ENCODE data around the gene OR7G3. TPM values are rescaled to one million over a fixed set of nuclear protein-coding genes. Genes with fewer than 3 reads are reported as not detected.
A peak's percentile ranks its signal among the peaks of the same experiment; 100 is the strongest.

Gene OR7G3
- total RNA-seq, 2 experiments from 2014 or later = not detected

GRCh38 chr19:9146882-9147281 lies 20.1 kb upstream of the OR7G3 start:
- ChIA-PET CTCF (no interaction called here), POLR2A (no interaction called here)
- H3K9me3 Mint-ChIP-seq (ENCODE audit: insufficient read depth) = peaks cover 53% of the 10 kb centered on the region
- peaks cover 93% of the 10 kb centered on the region for H3K36me3 Mint-ChIP-seq (ENCODE audit: low read depth)
- peaks cover 28% of the 10 kb centered on the region for H3K4me1 Mint-ChIP-seq (ENCODE audit: low read depth)
- ATAC-seq (no peak), DNase-seq (no peak)
- H3K27me3 Mint-ChIP-seq (ENCODE audit: low read depth) = no peaks in the 10 kb centered on the region
- H3K4me3 Mint-ChIP-seq = no peak overlapping the region
- H3K27ac Mint-ChIP-seq = no peak overlapping the region

DNA sequence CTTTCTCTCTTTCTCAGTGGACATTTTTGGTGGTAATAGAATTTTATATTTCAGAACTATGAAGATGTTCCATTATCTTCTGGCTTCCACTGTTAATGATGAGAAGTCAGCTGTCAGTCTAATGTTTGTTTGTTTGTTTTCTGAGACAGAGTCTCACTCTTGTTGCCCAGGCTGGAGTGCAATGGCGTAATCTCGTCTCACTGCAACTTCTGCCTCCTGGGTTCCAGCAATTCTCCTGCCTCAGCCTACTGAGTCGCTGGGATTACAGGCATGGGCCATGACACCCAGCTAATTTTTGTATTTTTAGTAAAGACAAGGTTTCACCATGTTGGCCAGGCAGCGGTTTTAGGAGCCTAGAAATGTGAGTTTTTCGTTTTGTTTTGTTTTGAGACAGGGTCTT lies 18.2 kb upstream of the OR7G3 start:
- Mint-ChIP-seq H3K4me3 (no peak overlapping the region), H3K9me3 (ENCODE audit: insufficient read depth) (peaks cover 43% of the 10 kb centered on the region), H3K27ac (no peak overlapping the region), H3K36me3 (ENCODE audit: low read depth) (peaks cover 88% of the 10 kb centered on the region), H3K4me1 (ENCODE audit: low read depth) (peaks cover 32% of the 10 kb centered on the region), H3K27me3 (ENCODE audit: low read depth) (no peaks in the 10 kb centered on the region)
- DNase-seq = no peak
- ATAC-seq = no peak
- POLR2A ChIA-PET = no interaction called here
- CTCF ChIA-PET = no interaction called here

DNA sequence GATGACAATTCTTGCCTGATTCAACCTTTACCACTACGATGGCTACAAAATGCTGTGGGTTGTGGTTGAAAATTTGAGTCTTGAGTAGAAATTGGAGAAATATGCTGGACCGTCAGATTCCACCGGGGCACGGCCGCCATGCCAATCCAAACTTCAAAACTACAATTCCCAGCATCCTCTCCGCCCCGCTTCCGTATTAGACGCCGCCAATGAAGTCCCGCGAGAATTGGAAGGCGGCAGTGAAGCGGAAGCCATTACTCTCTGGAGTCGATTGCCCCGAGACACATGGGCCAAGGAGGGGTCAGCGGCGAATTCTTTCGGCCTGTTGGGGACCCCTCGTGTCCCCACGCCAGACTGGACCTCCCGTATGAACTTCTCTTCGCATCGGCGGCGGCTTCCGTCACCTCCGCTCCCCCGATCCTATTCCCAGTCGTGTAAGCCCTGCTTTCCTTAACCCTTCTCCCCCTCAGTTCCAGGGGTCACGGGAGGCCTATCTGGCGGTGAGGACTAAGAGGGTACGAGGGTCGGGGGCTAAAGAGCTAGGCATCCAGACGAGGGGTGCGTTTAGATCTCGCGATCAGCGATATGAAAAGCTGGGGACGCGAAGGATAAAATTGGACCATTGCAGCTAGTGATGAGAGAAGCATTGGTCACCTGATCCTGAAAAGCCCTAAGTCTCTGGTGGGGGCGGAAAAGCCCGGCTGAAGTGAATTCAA lies 13.6 kb upstream of the OR7G3 start, which contains the start of gene ZNF317:
Gene ZNF317, plus strand, starts transcription at position 239 of the 716 bp plus-strand sequence. CDS start 15,620 bp downstream, outside the sequence.
- ATAC-seq (peak; percentile 96), DNase-seq (peak; percentile 95)
- ChIA-PET POLR2A (interaction anchor here (1.1 kb wide), 1 partner anchor 684 kb away, joined by 3 read pairs; no protein-coding TSS in a partner anchor), CTCF (interaction anchor here (1.3 kb wide), 1 partner anchor 65 kb away, joined by 4 read pairs; no protein-coding TSS in a partner anchor)
- Mint-ChIP-seq H3K36me3 (ENCODE audit: low read depth) (peaks cover 44% of the 10 kb centered on the region), H3K4me3 (peak within 1 kb of the TSS; percentile 96), H3K9me3 (ENCODE audit: insufficient read depth) (peaks cover 24% of the 10 kb centered on the region), H3K27ac (peak within 1 kb of the TSS; percentile 98), H3K27me3 (ENCODE audit: low read depth) (no peaks in the 10 kb centered on the region), H3K4me1 (ENCODE audit: low read depth) (peaks cover 44% of the 10 kb centered on the region)

DNA sequence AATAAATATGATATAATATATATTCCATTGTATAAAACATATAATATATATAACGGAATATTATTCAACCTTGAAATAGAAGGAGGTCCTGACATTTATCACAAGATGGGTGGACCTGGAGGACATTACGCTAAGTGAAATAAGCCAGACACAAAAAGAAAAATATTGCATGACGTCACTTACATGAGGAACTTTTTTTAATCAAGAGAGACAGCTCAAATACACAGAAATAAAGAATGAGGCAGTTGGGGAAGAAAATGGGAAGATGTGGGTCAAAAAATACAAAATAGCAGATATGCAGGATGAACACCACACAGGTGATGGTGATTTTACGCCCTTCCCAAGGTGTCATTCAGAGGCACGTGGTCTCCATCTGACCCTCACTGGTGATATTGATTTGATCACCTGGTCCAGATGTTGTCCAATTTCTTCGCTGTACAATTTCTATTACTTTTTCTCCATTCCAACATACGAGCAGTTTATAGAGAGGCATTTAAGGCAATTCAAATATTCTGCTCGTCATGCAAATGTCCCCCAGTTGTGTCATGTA lies 12.9 kb upstream of the OR7G3 start:
- Mint-ChIP-seq H3K4me3 (peak overlapping the region; percentile 96), H3K4me1 (ENCODE audit: low read depth) (peaks cover 42% of the 10 kb centered on the region), H3K9me3 (ENCODE audit: insufficient read depth) (peaks cover 18% of the 10 kb centered on the region), H3K27me3 (ENCODE audit: low read depth) (no peaks in the 10 kb centered on the region), H3K36me3 (ENCODE audit: low read depth) (peaks cover 38% of the 10 kb centered on the region), H3K27ac (peak overlapping the region; percentile 98)
- CTCF ChIA-PET = interaction anchor here (1.3 kb wide), 1 partner anchor 66 kb away, joined by 4 read pairs; no protein-coding TSS in a partner anchor
- ATAC-seq (peak; percentile 12), DNase-seq (no peak)
- POLR2A ChIA-PET = interaction anchor here (1.1 kb wide), 1 partner anchor 684 kb away, joined by 3 read pairs; no protein-coding TSS in a partner anchor

DNA sequence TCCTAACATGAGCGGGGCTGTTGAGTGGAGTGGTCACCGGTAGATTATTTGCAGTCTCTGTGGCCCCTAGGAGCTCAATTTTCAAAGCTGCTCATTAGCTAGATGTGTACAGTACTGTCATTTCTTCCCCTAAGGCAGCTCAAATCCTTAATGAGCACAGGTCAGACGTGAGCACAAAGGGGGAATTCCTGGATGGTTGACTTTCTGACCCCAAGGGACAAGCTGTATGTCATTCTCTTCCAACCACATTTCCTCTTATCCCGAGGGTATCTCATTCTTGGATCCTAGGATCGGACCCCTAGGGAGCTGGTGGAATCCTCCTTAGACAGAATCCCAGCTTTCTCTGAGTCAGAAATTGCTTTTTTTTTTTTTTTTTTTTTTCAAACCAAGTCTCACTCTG lies 5.7 kb upstream of the OR7G3 start:
- H3K27ac Mint-ChIP-seq = no peak overlapping the region
- H3K9me3 Mint-ChIP-seq (ENCODE audit: insufficient read depth) = no peaks in the 10 kb centered on the region
- peaks cover 6% of the 10 kb centered on the region for H3K27me3 Mint-ChIP-seq (ENCODE audit: low read depth)
- DNase-seq = no peak
- no peaks in the 10 kb centered on the region for H3K36me3 Mint-ChIP-seq (ENCODE audit: low read depth)
- no peak overlapping the region for H3K4me3 Mint-ChIP-seq
- ATAC-seq = no peak
- H3K4me1 Mint-ChIP-seq (ENCODE audit: low read depth) = peaks cover 18% of the 10 kb centered on the region
- CTCF ChIA-PET = no interaction called here
- POLR2A ChIA-PET = no interaction called here

DNA sequence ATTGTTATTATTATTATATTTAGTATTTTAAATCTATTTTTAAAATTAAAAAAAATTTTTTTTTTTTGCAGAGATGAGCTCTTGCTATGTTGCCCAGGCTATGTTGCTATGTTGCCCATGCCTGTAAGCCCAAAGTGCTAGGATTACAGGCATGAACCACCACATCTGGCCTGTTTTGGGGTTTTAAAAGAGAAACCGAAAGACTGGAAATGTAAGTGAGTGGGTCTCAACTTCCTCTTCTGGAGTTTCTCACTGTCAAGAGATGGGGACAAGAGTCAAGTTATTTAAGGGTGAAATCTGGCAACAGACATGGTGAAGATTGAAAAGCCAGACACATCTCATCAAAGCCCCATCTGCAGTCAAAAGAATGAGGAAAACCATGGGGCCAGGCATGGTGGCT lies 4.2 kb upstream of the OR7G3 start:
- H3K9me3 Mint-ChIP-seq (ENCODE audit: insufficient read depth) = no peaks in the 10 kb centered on the region
- POLR2A ChIA-PET = no interaction called here
- CTCF ChIA-PET = interaction anchor here (1.0 kb wide), 1 partner anchor 74 kb away, joined by 4 read pairs; no protein-coding TSS in a partner anchor
- H3K36me3 Mint-ChIP-seq (ENCODE audit: low read depth) = no peaks in the 10 kb centered on the region
- ATAC-seq = peak; percentile 67
- H3K27ac Mint-ChIP-seq = peak overlapping the region; percentile 47
- no peak overlapping the region for H3K4me3 Mint-ChIP-seq
- DNase-seq = peak; percentile 28
- peaks cover 10% of the 10 kb centered on the region for H3K4me1 Mint-ChIP-seq (ENCODE audit: low read depth)
- peaks cover 12% of the 10 kb centered on the region for H3K27me3 Mint-ChIP-seq (ENCODE audit: low read depth)

DNA sequence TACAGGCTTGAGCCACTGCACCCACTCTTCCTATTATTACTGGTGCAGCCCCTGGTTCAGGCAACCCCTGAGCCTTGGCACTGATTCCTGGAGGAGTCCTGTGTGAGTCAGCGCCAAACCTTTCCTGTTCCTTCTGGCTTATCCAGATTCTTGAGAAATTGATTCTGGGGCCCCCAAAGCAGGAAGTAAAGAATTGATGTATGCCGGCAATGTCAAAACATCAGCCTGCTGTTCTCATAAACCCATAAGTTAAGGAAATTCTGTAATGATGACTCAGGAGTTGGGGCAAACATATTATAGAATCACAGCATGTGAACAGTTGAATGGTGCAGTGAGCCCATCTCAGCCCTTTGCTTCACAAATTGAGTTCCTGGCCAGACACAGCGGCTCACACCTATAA lies 1.4 kb upstream of the OR7G3 start:
- Mint-ChIP-seq H3K36me3 (ENCODE audit: low read depth) (no peaks in the 10 kb centered on the region), H3K27ac (no peak overlapping the region), H3K4me1 (ENCODE audit: low read depth) (peaks cover 9% of the 10 kb centered on the region), H3K4me3 (no peak overlapping the region), H3K27me3 (ENCODE audit: low read depth) (peaks cover 8% of the 10 kb centered on the region), H3K9me3 (ENCODE audit: insufficient read depth) (no peaks in the 10 kb centered on the region)
- ChIA-PET POLR2A (no interaction called here), CTCF (no interaction called here)
- no peak for ATAC-seq
- DNase-seq = no peak

DNA sequence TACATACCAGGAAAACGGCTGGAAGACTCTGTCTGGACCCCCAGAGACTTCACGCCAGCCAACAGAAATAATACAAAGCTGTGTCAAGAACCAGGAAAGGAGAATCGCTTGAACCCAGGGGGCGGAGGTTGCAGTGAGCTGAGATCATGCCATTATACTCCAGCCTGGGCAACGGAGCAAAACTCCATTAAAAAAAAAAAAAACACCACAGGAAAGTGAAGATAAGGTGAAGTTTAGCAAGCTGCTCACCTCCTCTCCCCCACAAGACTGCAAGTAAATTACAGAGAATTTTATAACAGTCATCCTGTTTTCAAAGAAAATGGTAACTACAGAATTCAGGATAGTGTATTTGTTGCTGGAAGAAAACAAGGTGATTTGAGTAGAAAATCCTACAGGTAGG lies 10.2 kb downstream of the OR7G3 start:
- H3K4me1 Mint-ChIP-seq (ENCODE audit: low read depth) = no peaks in the 10 kb centered on the region
- CTCF ChIA-PET = no interaction called here
- no peaks in the 10 kb centered on the region for H3K9me3 Mint-ChIP-seq (ENCODE audit: insufficient read depth)
- H3K36me3 Mint-ChIP-seq (ENCODE audit: low read depth) = no peaks in the 10 kb centered on the region
- POLR2A ChIA-PET = no interaction called here
- ATAC-seq = no peak
- no peak overlapping the region for H3K4me3 Mint-ChIP-seq
- H3K27me3 Mint-ChIP-seq (ENCODE audit: low read depth) = peaks cover 10% of the 10 kb centered on the region
- H3K27ac Mint-ChIP-seq = no peak overlapping the region
- no peak for DNase-seq

GRCh38 chr19:9115307-9115813 lies 11.4 kb downstream of the OR7G3 start, which contains the start of gene OR7G1:
Gene OR7G1 (minus strand): TSS chr19:9115763. CDS start chr19:9115763, 0 bp downstream.
- no peak for DNase-seq
- H3K27me3 Mint-ChIP-seq (ENCODE audit: low read depth) = peaks cover 10% of the 10 kb centered on the region
- H3K27ac Mint-ChIP-seq = no peak within 1 kb of the TSS
- no peak for ATAC-seq
- H3K4me1 Mint-ChIP-seq (ENCODE audit: low read depth) = no peaks in the 10 kb centered on the region
- CTCF ChIA-PET = no interaction called here
- no peaks in the 10 kb centered on the region for H3K36me3 Mint-ChIP-seq (ENCODE audit: low read depth)
- no peaks in the 10 kb centered on the region for H3K9me3 Mint-ChIP-seq (ENCODE audit: insufficient read depth)
- POLR2A ChIA-PET = no interaction called here
- H3K4me3 Mint-ChIP-seq = no peak within 1 kb of the TSS

GRCh38 chr19:9109959-9110358 lies 16.8 kb downstream of the OR7G3 start:
- H3K36me3 Mint-ChIP-seq (ENCODE audit: low read depth) = no peaks in the 10 kb centered on the region
- ChIA-PET CTCF (no interaction called here), POLR2A (no interaction called here)
- H3K9me3 Mint-ChIP-seq (ENCODE audit: insufficient read depth) = no peaks in the 10 kb centered on the region
- H3K4me3 Mint-ChIP-seq = no peak overlapping the region
- H3K27me3 Mint-ChIP-seq (ENCODE audit: low read depth) = peaks cover 2% of the 10 kb centered on the region
- DNase-seq (no peak), ATAC-seq (no peak)
- no peaks in the 10 kb centered on the region for H3K4me1 Mint-ChIP-seq (ENCODE audit: low read depth)
- no peak overlapping the region for H3K27ac Mint-ChIP-seq

- H3K9me3 Mint-ChIP-seq (ENCODE audit: insufficient read depth) = no peaks in the 10 kb centered on the region
- CTCF ChIA-PET = no interaction called here
- peaks cover 2% of the 10 kb centered on the region for H3K27me3 Mint-ChIP-seq (ENCODE audit: low read depth)
- DNase-seq (no peak), ATAC-seq (no peak)
- H3K4me1 Mint-ChIP-seq (ENCODE audit: low read depth) = no peaks in the 10 kb centered on the region
- H3K36me3 Mint-ChIP-seq (ENCODE audit: low read depth) = no peaks in the 10 kb centered on the region
- H3K4me3 Mint-ChIP-seq = no peak within 1 kb of the TSS
- POLR2A ChIA-PET = no interaction called here
- no peak within 1 kb of the TSS for H3K27ac Mint-ChIP-seq
Measured at GRCh38 chr19:9107375-9107774, 19.4 kb downstream of the OR7G3 start, which contains the start of gene OR7G2. Gene OR7G2 (minus strand): TSS chr19:9107475. CDS start chr19:9103243, 4,232 bp downstream.

GRCh38 chr19:9086761-9087160 lies 40.0 kb downstream of the OR7G3 start, which contains the start of gene OR1M1:
Gene OR1M1 (plus strand): TSS chr19:9087061. CDS start chr19:9093245, 6,184 bp downstream.
- Mint-ChIP-seq H3K4me3 (no peak within 1 kb of the TSS), H3K27me3 (ENCODE audit: low read depth) (peaks cover 2% of the 10 kb centered on the region), H3K36me3 (ENCODE audit: low read depth) (no peaks in the 10 kb centered on the region), H3K9me3 (ENCODE audit: insufficient read depth) (no peaks in the 10 kb centered on the region), H3K4me1 (ENCODE audit: low read depth) (no peaks in the 10 kb centered on the region), H3K27ac (no peak within 1 kb of the TSS)
- DNase-seq = no peak
- CTCF ChIA-PET = no interaction called here
- ATAC-seq = no peak
- POLR2A ChIA-PET = no interaction called here
